HepG2 (cell line): ENCODE results near the gene PPP1R13L. TPM values are rescaled to one million over a fixed set of nuclear protein-coding genes. Genes with fewer than 3 reads are reported as not detected.

ENCODE experiments used
- BHLHE40 ChIP-seq: IDR thresholded peaks from 2 replicates; pipeline ENCODE4 v1.6.1; 2011; ENCODE audit warnings: low read length, improper control_type of control experiment
- CREB1 ChIP-seq, 2 experiments: fragments of 450-650 bp in 1 of 2; IDR thresholded peaks; 2 replicates each; pipeline ENCODE4 v1.6.1; 2016 to 2017; ENCODE audit warnings: control low read depth in 1 of 2, mild to moderate bottlenecking in 1 of 2, missing compliant biosample characterization in 1 of 2, missing genetic modification characterization in 1 of 2
- GATAD2A ChIP-seq: IDR thresholded peaks from 2 replicates; pipeline ENCODE4 v1.6.1; 2016
- HNF1B ChIP-seq: sonication (generic); formaldehyde crosslinking; IDR thresholded peaks from 2 replicates; pipeline ENCODE4 v1.5.1; 2020; ENCODE audit warnings: mild to moderate bottlenecking, moderate library complexity, missing genetic modification reagents
- ISL2 ChIP-seq: sonication (generic); formaldehyde crosslinking; IDR thresholded peaks from 2 replicates; pipeline ENCODE4 v1.5.0; 2020; ENCODE audit warnings: missing genetic modification reagents
- JDP2 ChIP-seq: sonication (generic); formaldehyde crosslinking; IDR thresholded peaks from 2 replicates; pipeline ENCODE4 v1.8.1; 2022; ENCODE audit warnings: missing genetic modification reagents, borderline replicate concordance
- KLF15 ChIP-seq: sonication (generic); formaldehyde crosslinking; IDR thresholded peaks from 2 replicates; pipeline ENCODE4 v1.8.1; 2023; ENCODE audit warnings: borderline replicate concordance, mild to moderate bottlenecking, inconsistent platforms, missing genetic modification reagents, mixed read lengths
- MTF1 ChIP-seq: sonication (generic); formaldehyde crosslinking; IDR thresholded peaks from 2 replicates; pipeline ENCODE4 v1.5.0; 2020; ENCODE audit warnings: missing genetic modification reagents
- PHF8 ChIP-seq: sonication (generic); formaldehyde crosslinking; IDR thresholded peaks from 2 replicates; pipeline ENCODE4 v1.5.0; 2020; ENCODE audit warnings: missing genetic modification reagents
- POLR2AphosphoS5 ChIP-seq: IDR thresholded peaks from 2 replicates; pipeline ENCODE4 v1.6.1; 2012; ENCODE audit warnings: low read depth, low read length
- RARG ChIP-seq: sonication (generic); formaldehyde crosslinking; IDR thresholded peaks from 2 replicates; pipeline ENCODE4 v1.4.0; 2020; ENCODE audit warnings: low read depth, mild to moderate bottlenecking, missing genetic modification reagents
- SKI ChIP-seq: fragments of 450-650 bp; IDR thresholded peaks from one replicate; pipeline ENCODE4 v1.6.1; 2018; ENCODE audit warnings: mild to moderate bottlenecking; ENCODE audit not compliant: partially characterized antibody
- THAP11 ChIP-seq: IDR thresholded peaks from 2 replicates; pipeline ENCODE4 v1.6.1; 2016; ENCODE audit warnings: missing biosample characterization, missing genetic modification reagents
- ZFY ChIP-seq: sonication (generic); formaldehyde crosslinking; IDR thresholded peaks from 2 replicates; pipeline ENCODE4 v1.4.0; 2020; ENCODE audit warnings: missing genetic modification reagents
- ZKSCAN8 ChIP-seq: IDR thresholded peaks from 2 replicates; pipeline ENCODE4 v1.6.1; 2016; ENCODE audit warnings: borderline replicate concordance, missing genetic modification reagents, missing compliant biosample characterization
- ZNF264 ChIP-seq: sonication (generic); formaldehyde crosslinking; IDR thresholded peaks from 2 replicates; pipeline ENCODE4 v1.4.0; 2020; ENCODE audit warnings: missing genetic modification reagents
- ZNF567 ChIP-seq: sonication (generic); formaldehyde crosslinking; IDR thresholded peaks from 2 replicates; pipeline ENCODE4 v1.8.1; 2023; ENCODE audit warnings: mild to moderate bottlenecking, missing genetic modification reagents, borderline replicate concordance
- ZNF646 ChIP-seq: sonication (generic); formaldehyde crosslinking; IDR thresholded peaks from 2 replicates; pipeline ENCODE4 v1.9.0; 2021; ENCODE audit warnings: mild to moderate bottlenecking, missing genetic modification reagents
- ZNF747 ChIP-seq: sonication (generic); formaldehyde crosslinking; IDR thresholded peaks from 2 replicates; pipeline ENCODE4 v1.8.1; 2023; ENCODE audit warnings: missing genetic modification reagents, mild to moderate bottlenecking, borderline replicate concordance
- ZNF850 ChIP-seq: sonication (generic); formaldehyde crosslinking; conservative IDR thresholded peaks from 2 replicates; pipeline ENCODE4 v1.9.0; 2021; ENCODE audit warnings: mild to moderate bottlenecking, missing genetic modification reagents
- ZSCAN31 ChIP-seq: sonication (generic); formaldehyde crosslinking; IDR thresholded peaks from 2 replicates; pipeline ENCODE4 v1.5.0; 2020; ENCODE audit warnings: low read depth, mild to moderate bottlenecking, missing genetic modification reagents
- polyA plus RNA-seq, 8 experiments: library from polyadenylated mRNA; depleted of rRNA in 3 of 8; stranded (reverse) in 7 of 8; unstranded in 1 of 8; fragments of >200 nt; fragmentation: Illumina TruSeq in 4 of 8; extraction: Trizol in 4 of 8; gene quantifications; 2 replicates each; pipeline versions ENCODE4 v1.2.1 to v1.2.3, GENCODE V29; 2011 to 2016; ENCODE audit warnings: low read depth in 4 of 8, missing spikeins in 1 of 8, mixed read lengths in 1 of 8; ENCODE audit not compliant: insufficient read depth in 1 of 8
- total RNA-seq, 5 experiments: library from RNA; depleted of rRNA; stranded (reverse); fragments of >200 nt; fragmentation: Illumina TruSeq; extraction: Trizol; gene quantifications; 2 replicates each; pipeline ENCODE4 v1.2.3, GENCODE V29; 2016; ENCODE audit warnings: low read depth in 1 of 5

Gene PPP1R13L
- total and polyA plus RNA-seq, 2 of the 13 experiments (the other 11 are each of a cell fraction or from before 2014, with no cell fraction given) = 1.3 to 6.6 TPM

- no peak; the same call in 1 of the 2 replicates for TF ChIP-seq ZKSCAN8 (CRISPR knock-in tag)
- TF ChIP-seq ZSCAN31 (CRISPR knock-in tag) = 0 out of 2 replicates have a peak, but pooled peaks have one; percentile 14
- TF ChIP-seq SKI = peak; percentile 95
- peak; percentile 66; the same call in 1 of the 2 replicates for TF ChIP-seq HNF1B (CRISPR knock-in tag)
- TF ChIP-seq CREB1 (IDR thresholded peaks at IDR 0.05) = no peak
- peak; percentile 76 for TF ChIP-seq CREB1 (CRISPR knock-in tag; IDR thresholded peaks at IDR 0.05)
- peak; percentile 73 for TF ChIP-seq POLR2AphosphoS5
- 0 out of 2 replicates have a peak, but pooled peaks have one; percentile 8 for TF ChIP-seq ZNF850
- TF ChIP-seq ISL2 (CRISPR knock-in tag) = peak; percentile 9; the same call in 1 of the 2 replicates
- no peak for TF ChIP-seq ZNF567 (CRISPR knock-in tag)
- TF ChIP-seq MTF1 (CRISPR knock-in tag) = no peak
- no peak for TF ChIP-seq RARG (CRISPR knock-in tag)
- 0 out of 2 replicates have a peak, but pooled peaks have one; percentile 5 for TF ChIP-seq GATAD2A (CRISPR knock-in tag)
- TF ChIP-seq BHLHE40 = peak; percentile 45; the same call in 1 of the 2 replicates
- no peak for TF ChIP-seq ZNF646 (CRISPR knock-in tag)
- TF ChIP-seq THAP11 (CRISPR knock-in tag) = peak; percentile 98
- TF ChIP-seq ZNF747 (CRISPR knock-in tag) = peak; percentile 59; the same call in 1 of the 2 replicates
- no peak for TF ChIP-seq KLF15 (CRISPR knock-in tag)
- TF ChIP-seq ZNF264 = peak; percentile 60; the same call in 1 of the 2 replicates
- 0 out of 2 replicates have a peak, but pooled peaks have one; percentile 25 for TF ChIP-seq ZFY (CRISPR knock-in tag)
- no peak for TF ChIP-seq PHF8 (CRISPR knock-in tag)
- no peak for TF ChIP-seq JDP2 (CRISPR knock-in tag)
Measured at GRCh38 chr19:45405435-45406225, 761 bp upstream of the PPP1R13L start (continued).
